Measurements from ENCODE around the gene NAGA.

Gene NAGA

DNA sequence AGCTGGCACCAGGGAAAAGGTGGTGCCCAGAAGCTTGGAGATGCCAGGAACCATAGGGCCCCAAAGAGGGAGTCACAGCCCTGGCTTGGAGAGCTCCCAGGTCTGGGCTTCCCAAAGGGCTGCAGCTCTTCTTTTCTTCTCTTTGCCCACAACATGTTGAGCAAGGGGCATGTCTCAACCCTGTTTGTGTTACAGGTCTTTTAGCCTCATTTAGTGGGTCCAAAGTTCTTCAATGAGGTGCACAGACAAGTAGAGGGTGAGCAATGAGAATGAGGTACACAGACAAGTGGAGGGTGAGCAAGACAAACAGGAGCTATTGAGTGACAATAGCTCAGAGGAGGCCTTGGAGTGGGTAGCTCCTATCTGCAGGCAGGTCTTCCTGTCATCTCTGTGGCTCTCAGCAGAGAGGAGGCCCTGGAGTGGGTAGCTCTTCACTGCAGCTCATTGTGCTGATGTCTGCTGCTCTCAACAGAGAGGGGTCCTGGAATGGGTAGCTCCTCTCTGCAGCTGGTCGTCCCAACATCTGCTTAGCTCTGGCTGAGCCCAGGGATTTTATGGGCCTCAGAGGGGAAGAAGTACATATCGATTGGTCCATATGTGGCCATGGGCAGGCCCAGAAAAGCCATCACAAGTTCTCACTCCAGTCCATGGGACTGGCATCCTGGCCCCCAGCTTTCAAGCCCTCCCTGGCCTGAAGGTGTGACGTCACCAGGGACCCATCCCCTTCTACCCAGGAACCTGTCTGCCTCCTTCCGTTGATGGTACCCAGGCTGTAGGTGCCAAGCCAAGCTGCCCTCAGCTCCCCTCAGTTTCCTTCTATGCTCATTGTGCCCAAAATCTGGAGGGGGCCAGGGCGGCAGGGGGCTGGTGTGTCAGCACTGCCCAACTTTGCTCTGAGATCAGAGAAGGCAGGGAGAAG lies 37.1 kb downstream of the NAGA start:
- Mint-ChIP-seq H3K4me1 (peaks cover 18% of the 10 kb centered on the region), H3K27me3 (no peaks in the 10 kb centered on the region), H3K36me3 (ENCODE audit: low read depth) (peaks cover 6% of the 10 kb centered on the region), H3K9me3 (peaks cover 17% of the 10 kb centered on the region), H3K27ac (no peak overlapping the region), H3K4me3 (no peak overlapping the region)
- no peak for ATAC-seq
- DNase-seq: no peak

DNA sequence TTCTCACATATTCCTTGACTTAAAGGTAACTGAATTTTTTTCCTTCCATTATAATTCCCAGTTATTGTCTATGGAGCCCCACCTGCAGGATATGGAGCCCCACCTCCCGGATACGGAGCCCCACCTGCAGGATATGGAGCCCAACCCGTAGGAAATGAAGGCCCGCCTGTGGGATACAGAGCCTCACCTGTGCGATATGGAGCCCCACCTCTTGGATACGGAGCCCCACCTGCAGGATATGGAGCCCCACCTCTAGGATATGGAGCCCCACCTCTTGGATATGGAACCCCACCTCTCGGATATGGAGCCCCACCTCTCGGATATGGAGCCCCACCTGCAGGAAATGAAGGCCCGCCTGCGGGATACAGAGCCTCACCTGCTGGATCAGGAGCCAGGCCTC lies 43.9 kb downstream of the NAGA start:
- Mint-ChIP-seq H3K4me3 (no peak overlapping the region), H3K9me3 (no peaks in the 10 kb centered on the region), H3K36me3 (ENCODE audit: low read depth) (no peaks in the 10 kb centered on the region), H3K27ac (no peak overlapping the region), H3K27me3 (no peaks in the 10 kb centered on the region), H3K4me1 (peaks cover 23% of the 10 kb centered on the region)
- ATAC-seq: no peak
- DNase-seq: no peak

DNA sequence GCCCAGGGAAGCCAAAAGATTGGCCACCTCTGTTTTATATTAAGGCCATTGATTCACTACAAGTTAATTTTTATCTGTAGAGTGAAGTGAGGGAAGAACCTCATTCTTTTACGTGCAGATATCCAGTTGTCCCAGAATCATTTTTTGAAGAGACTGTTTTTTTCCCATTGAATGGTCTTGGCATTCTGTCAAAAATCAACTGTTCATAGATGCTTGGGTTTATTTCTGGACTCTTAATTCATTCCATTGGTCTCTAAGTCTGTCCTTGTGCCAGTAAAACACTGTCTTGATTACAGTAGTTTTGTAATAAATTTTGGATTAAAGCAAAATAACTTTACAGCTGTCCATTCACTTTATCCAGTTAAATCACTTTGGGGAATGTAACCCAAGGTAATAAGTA lies 45.2 kb downstream of the NAGA start:
- H3K27ac Mint-ChIP-seq: no peak overlapping the region
- ATAC-seq (no peak), DNase-seq (no peak)
- no peaks in the 10 kb centered on the region for H3K9me3 Mint-ChIP-seq
- peaks cover 11% of the 10 kb centered on the region for H3K4me1 Mint-ChIP-seq
- no peaks in the 10 kb centered on the region for H3K36me3 Mint-ChIP-seq (ENCODE audit: low read depth)
- no peak overlapping the region for H3K4me3 Mint-ChIP-seq
- no peaks in the 10 kb centered on the region for H3K27me3 Mint-ChIP-seq

DNA sequence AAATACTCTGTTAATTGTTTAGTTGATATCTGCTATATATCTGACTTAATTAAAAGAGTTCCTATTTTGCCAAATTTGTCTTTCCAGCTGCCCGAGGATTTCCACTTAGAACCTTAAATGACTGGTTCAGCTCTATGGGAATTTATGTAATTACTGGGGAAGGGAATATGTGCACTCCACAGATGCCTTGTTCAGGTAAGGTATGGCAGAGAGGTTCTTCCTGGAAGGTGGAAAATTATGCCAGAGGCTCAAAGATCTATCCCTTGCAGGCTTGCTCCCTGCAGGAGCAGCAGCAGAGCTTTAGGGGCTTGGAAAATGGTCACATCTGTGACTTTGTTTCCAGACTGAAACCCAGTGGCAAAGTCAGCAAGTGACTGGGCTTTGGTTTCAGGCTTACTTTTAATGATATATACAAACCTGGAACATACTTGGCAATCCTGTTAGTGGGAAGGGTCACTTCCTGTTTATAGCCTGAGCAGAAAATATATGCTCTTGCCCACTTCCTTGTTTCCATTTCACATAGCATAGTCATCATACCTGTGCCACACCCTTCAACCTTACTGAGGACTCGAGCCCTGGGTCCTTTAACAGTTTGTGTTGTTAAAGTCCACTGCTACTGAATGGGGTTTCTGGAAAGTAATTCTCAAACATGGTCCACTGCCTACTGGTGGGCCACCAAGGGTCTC lies 48.3 kb downstream of the NAGA start:
- peaks cover 10% of the 10 kb centered on the region for H3K27me3 Mint-ChIP-seq
- DNase-seq (no peak), ATAC-seq (no peak)
- peaks cover 7% of the 10 kb centered on the region for H3K4me1 Mint-ChIP-seq
- H3K27ac Mint-ChIP-seq: no peak overlapping the region
- H3K4me3 Mint-ChIP-seq: no peak overlapping the region
- H3K9me3 Mint-ChIP-seq: no peaks in the 10 kb centered on the region
- H3K36me3 Mint-ChIP-seq (ENCODE audit: low read depth): no peaks in the 10 kb centered on the region

- H3K4me3 Mint-ChIP-seq: no peak overlapping the region
- peaks cover 7% of the 10 kb centered on the region for H3K4me1 Mint-ChIP-seq
- no peaks in the 10 kb centered on the region for H3K36me3 Mint-ChIP-seq (ENCODE audit: low read depth)
- H3K27me3 Mint-ChIP-seq: peaks cover 13% of the 10 kb centered on the region
- H3K27ac Mint-ChIP-seq: no peak overlapping the region
- ATAC-seq (no peak), DNase-seq (no peak)
- H3K9me3 Mint-ChIP-seq: no peaks in the 10 kb centered on the region
Measured at GRCh38 chr22:42021571-42021970, 49.0 kb downstream of the NAGA start.

DNA sequence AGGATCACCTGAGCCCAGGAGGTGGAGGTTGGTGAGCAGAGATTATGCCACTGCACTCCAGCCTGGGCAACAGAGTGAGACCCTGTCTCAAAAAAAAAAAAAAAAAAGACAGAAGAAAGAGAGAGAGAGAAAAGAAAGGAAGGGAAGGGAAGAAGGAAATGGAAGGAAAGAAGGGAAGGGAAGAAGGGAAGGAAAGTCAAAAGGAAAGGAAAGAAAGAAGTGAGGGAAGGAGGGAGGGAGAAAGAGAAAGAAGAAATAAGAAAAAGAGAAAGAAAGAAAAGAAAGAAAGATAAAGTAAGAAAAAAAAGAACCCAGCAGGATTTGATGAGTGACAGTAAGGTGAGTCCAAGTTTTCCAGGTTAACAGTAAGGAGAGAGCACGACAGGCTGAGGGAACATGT lies 52.4 kb downstream of the NAGA start:
- DNase-seq (no peak), ATAC-seq (no peak)
- peaks cover 7% of the 10 kb centered on the region for H3K4me1 Mint-ChIP-seq
- no peak overlapping the region for H3K27ac Mint-ChIP-seq
- H3K36me3 Mint-ChIP-seq (ENCODE audit: low read depth): no peaks in the 10 kb centered on the region
- H3K9me3 Mint-ChIP-seq: no peaks in the 10 kb centered on the region
- H3K27me3 Mint-ChIP-seq: peaks cover 16% of the 10 kb centered on the region
- H3K4me3 Mint-ChIP-seq: no peak overlapping the region

DNA sequence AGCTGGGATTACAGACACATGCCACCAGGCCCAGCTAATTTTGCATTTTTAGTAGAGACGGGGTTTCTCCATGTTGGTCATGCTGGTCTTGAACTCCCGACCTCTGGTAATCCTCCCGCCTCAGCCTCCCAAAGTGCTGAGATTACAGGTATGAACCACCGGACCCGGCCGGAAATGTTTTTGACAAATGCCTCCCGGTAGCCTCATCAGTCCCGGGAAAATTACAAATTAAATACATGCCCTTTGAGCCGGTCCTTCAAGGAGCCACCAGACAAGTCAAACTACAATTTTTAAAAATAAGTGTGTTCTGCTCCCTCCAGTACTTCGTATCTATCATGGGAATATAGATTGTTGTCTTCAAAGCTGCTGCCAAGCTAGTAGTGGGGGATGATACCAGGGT lies 54.5 kb downstream of the NAGA start:
- Mint-ChIP-seq H3K4me3 (no peak overlapping the region), H3K36me3 (ENCODE audit: low read depth) (peaks cover 2% of the 10 kb centered on the region), H3K27ac (no peak overlapping the region), H3K4me1 (no peaks in the 10 kb centered on the region), H3K9me3 (no peaks in the 10 kb centered on the region), H3K27me3 (peaks cover 16% of the 10 kb centered on the region)
- DNase-seq (no peak), ATAC-seq (no peak)

DNA sequence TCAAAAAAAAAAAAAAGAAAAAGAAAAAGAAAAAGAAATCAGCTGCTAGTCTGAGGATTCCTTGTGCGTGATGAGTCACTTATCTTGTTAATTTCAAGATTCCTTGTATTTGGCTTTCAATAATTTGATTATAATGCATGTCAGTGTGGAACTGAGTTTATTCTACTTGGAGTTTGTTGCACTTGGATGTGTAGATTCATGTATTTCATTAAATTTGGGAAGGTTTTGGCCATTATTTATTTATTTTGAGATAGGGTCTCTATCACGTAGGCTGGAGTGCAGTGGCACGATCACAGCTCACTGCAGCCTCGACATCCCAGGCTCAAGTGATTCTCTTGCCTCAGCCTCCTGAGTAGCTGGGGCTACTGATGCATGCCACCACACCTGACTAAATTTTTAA lies 57.2 kb downstream of the NAGA start:
- peaks cover 13% of the 10 kb centered on the region for H3K27me3 Mint-ChIP-seq
- no peak overlapping the region for H3K4me3 Mint-ChIP-seq
- peaks cover 13% of the 10 kb centered on the region for H3K9me3 Mint-ChIP-seq
- no peak overlapping the region for H3K27ac Mint-ChIP-seq
- ATAC-seq (no peak), DNase-seq (no peak)
- H3K36me3 Mint-ChIP-seq (ENCODE audit: low read depth): peaks cover 5% of the 10 kb centered on the region
- H3K4me1 Mint-ChIP-seq: no peaks in the 10 kb centered on the region

DNA sequence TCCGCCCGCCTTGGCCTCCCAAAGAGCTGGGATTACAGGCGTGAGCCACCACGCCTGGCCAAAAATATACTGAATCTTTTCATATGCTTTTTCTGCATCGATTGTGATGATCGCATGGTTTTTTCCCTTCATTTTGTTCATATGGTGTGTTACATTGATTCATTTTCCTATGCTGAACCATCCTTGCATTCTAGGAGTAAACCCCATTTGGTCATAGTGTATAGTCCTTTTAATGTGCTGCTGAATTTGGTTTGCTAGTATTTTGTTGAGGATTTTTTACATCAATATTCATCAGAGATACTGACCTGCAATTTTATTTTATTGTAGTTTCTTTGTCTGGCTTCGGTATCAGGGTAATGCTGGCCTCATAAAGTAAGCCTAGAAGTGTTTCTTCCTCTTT lies 59.8 kb downstream of the NAGA start:
- DNase-seq (no peak), ATAC-seq (no peak)
- Mint-ChIP-seq H3K36me3 (ENCODE audit: low read depth) (peaks cover 5% of the 10 kb centered on the region), H3K4me1 (no peaks in the 10 kb centered on the region), H3K9me3 (peaks cover 20% of the 10 kb centered on the region), H3K4me3 (no peak overlapping the region), H3K27me3 (peaks cover 15% of the 10 kb centered on the region), H3K27ac (no peak overlapping the region)

Data from activated naive CD8-positive, alpha-beta T cell treated with anti-CD3 and anti-CD28 coated beads, Interleukin-2, amount 50 U/mL, for 24 hours (primary cell).